MCF 10A (cell line): Measurements from ENCODE around the gene UBXN2A. TPM values are rescaled to one million over a fixed set of nuclear protein-coding genes. Genes with fewer than 3 reads are reported as not detected.
"Not testable (repeated sequence)": the region's sequence is repeated elsewhere in the genome, so short reads cannot be mapped to it uniquely, and the experiment has no call there.

ENCODE experiments used
- BruUV-seq: library from RNA; stranded (reverse); fragments of 400-500 nt; replicated peaks from 2 replicates; lab custom pipeline; 2021; lab: Mats Ljungman, UMichigan
- CTCF ChIA-PET: fragments of 300-600 bp; sonication (Branson Sonifier 250); formaldehyde crosslinking; extraction: SDS; loops from one replicate; lab custom pipeline; 2021; ENCODE audit warnings: antibody characterized with exemption, inconsistent platforms; lab: Yijun Ruan, JAX
- POLR2A ChIA-PET: fragments of 300-600, 350-650 bp; sonication (Branson Sonifier 250); formaldehyde crosslinking; extraction: SDS; loops from one replicate; lab custom pipeline; 2020; ENCODE audit warnings: antibody characterized with exemption, inconsistent platforms; lab: Yijun Ruan, JAX
- DNase-seq: peaks from one replicate; pipeline ENCODE4 v3.0.0-alpha.2; 2018; ENCODE audit not compliant: unreplicated experiment
- H3K27ac Mint-ChIP-seq: one replicate; pipeline ENCODE4 v1.8.0; 2022; ENCODE audit warnings: mild to moderate bottlenecking, low read depth, mixed read lengths; ENCODE audit not compliant: unreplicated experiment
- H3K27me3 Mint-ChIP-seq: one replicate; pipeline ENCODE4 v1.8.0; 2022; ENCODE audit warnings: mixed read lengths; ENCODE audit not compliant: insufficient read depth, unreplicated experiment
- H3K36me3 Mint-ChIP-seq: one replicate; pipeline ENCODE4 v1.8.0; 2022; ENCODE audit warnings: mild to moderate bottlenecking, moderate library complexity, mixed read lengths; ENCODE audit not compliant: insufficient read depth, unreplicated experiment
- H3K4me1 Mint-ChIP-seq: one replicate; pipeline ENCODE4 v1.8.0; 2022; ENCODE audit warnings: mixed read lengths; ENCODE audit not compliant: insufficient read depth, unreplicated experiment
- H3K4me3 Mint-ChIP-seq: one replicate; pipeline ENCODE4 v1.8.0; 2022; ENCODE audit warnings: mild to moderate bottlenecking, moderate library complexity, mixed read lengths; ENCODE audit not compliant: unreplicated experiment
- H3K9me3 Mint-ChIP-seq: one replicate; pipeline ENCODE4 v1.8.0; 2022; ENCODE audit warnings: mixed read lengths; ENCODE audit not compliant: unreplicated experiment
- CTCF ChIP-seq: fragments of 200-600 bp; IDR thresholded peaks from one replicate; pipeline ENCODE4 v1.8.0; 2022; ENCODE audit warnings: antibody characterized with exemption, mild to moderate bottlenecking; ENCODE audit not compliant: unreplicated experiment
- intact Hi-C: fragments of 100-400 bp; cut with micrococcal nuclease; formaldehyde crosslinking; loops from 2 replicates; pipeline ENCODE4 v1.14.1; 2022
- total RNA-seq: library from RNA; stranded (reverse); gene quantifications from 2 replicates; pipeline ENCODE4 v1.2.3, GENCODE V29; 2022

UBXN2A gene
- total RNA-seq, 1 experiment from 2014 or later, result 13.0 TPM

- intact Hi-C loops, result no loop called here
- H3K36me3 Mint-ChIP-seq, result peaks cover 17% of the 10 kb centered on the region
- POLR2A ChIA-PET, result interaction anchor here (0.6 to 0.8 kb wide), 2 partner anchors 16 to 94 kb away, joined by 3 read pairs; partner anchors contain the start of gene MFSD2B
- no TSS peak for BruUV-seq
- no peaks in the 10 kb centered on the region for H3K9me3 Mint-ChIP-seq
- DNase-seq, result no peak
- CTCF ChIA-PET, result interaction anchor here (0.5 to 1.0 kb wide), 2 partner anchors 9 to 125 kb away, joined by 3 read pairs; no protein-coding TSS in a partner anchor
- H3K4me1 Mint-ChIP-seq, result peaks cover 6% of the 10 kb centered on the region
- no peak for TF ChIP-seq CTCF
- H3K4me3 Mint-ChIP-seq, result no peak overlapping the region
- H3K27me3 Mint-ChIP-seq, result no peaks in the 10 kb centered on the region
- H3K27ac Mint-ChIP-seq, result no peak overlapping the region
Measured at GRCh38 chr2:24026233-24026632, 86.0 kb downstream of the UBXN2A start.

- no TSS peak for BruUV-seq
- Mint-ChIP-seq H3K27ac (no peak overlapping the region), H3K4me1 (no peaks in the 10 kb centered on the region), H3K36me3 (peaks cover 35% of the 10 kb centered on the region), H3K9me3 (no peaks in the 10 kb centered on the region), H3K4me3 (no peak overlapping the region), H3K27me3 (no peaks in the 10 kb centered on the region)
- DNase-seq, result no peak
- no peak for TF ChIP-seq CTCF
- CTCF ChIA-PET, result interaction anchor here (0.6 kb wide), 1 partner anchor 163 kb away, joined by 3 read pairs; no protein-coding TSS in a partner anchor
- intact Hi-C loops, result no loop called here
- POLR2A ChIA-PET, result no interaction called here
Measured at GRCh38 chr2:24038786-24039499, 98.7 kb downstream of the UBXN2A start.

GRCh38 chr2:24040511-24040910 lies 100.2 kb downstream of the UBXN2A start:
- Mint-ChIP-seq H3K4me1 (peaks cover 7% of the 10 kb centered on the region), H3K27me3 (no peaks in the 10 kb centered on the region), H3K4me3 (no peak overlapping the region), H3K27ac (no peak overlapping the region), H3K9me3 (no peaks in the 10 kb centered on the region), H3K36me3 (peaks cover 35% of the 10 kb centered on the region)
- BruUV-seq, result no TSS peak
- ChIA-PET POLR2A (no interaction called here), CTCF (no interaction called here)
- intact Hi-C loops, result no loop called here
- no peak for DNase-seq
- TF ChIP-seq CTCF, result no peak

GRCh38 chr2:24043133-24043532 lies 102.9 kb downstream of the UBXN2A start:
- POLR2A ChIA-PET, result interaction anchor here (0.7 kb wide), 1 partner anchor 48 kb away, joined by 6 read pairs; no protein-coding TSS in a partner anchor
- Mint-ChIP-seq H3K4me1 (peaks cover 18% of the 10 kb centered on the region), H3K36me3 (peaks cover 24% of the 10 kb centered on the region)
- H3K27me3 Mint-ChIP-seq, H3K27ac Mint-ChIP-seq, H3K9me3 Mint-ChIP-seq, DNase-seq, BruUV-seq, intact Hi-C loops, CTCF ChIA-PET, H3K4me3 Mint-ChIP-seq: not testable (repeated sequence)
